OCI-LY1 (cell line): ENCODE measurements around the gene MTHFD1L.

Experiments used
- H2AFZ ChIP-seq: fragments of 200-600 bp; sonication (generic), shearing (Covaris generic); 2 replicates; pipeline ENCODE4 v1.6.0; 2014; ENCODE audit warnings: antibody characterized with exemption, mild to moderate bottlenecking, low read length
- H3F3A ChIP-seq: fragments of 200-600 bp; sonication (generic), shearing (Covaris generic); 2 replicates; pipeline ENCODE4 v1.6.0; 2014; ENCODE audit warnings: mild to moderate bottlenecking, antibody characterized with exemption, low read length, moderate library complexity; ENCODE audit not compliant: insufficient read depth
- H3K27ac ChIP-seq: fragments of 200-600 bp; sonication (generic); 2 replicates; pipeline ENCODE4 v1.5.1; 2014; ENCODE audit warnings: low read length, mixed run types, mild to moderate bottlenecking, low read depth; ENCODE audit not compliant: poor library complexity, severe bottlenecking
- H3K27me3 ChIP-seq: fragments of 200-600 bp; sonication (generic); 2 replicates; pipeline ENCODE4 v1.6.0; 2014; ENCODE audit warnings: antibody characterized with exemption, mild to moderate bottlenecking, low read length, moderate library complexity; ENCODE audit not compliant: insufficient read depth
- H3K36me3 ChIP-seq: fragments of 200-600 bp; sonication (generic); 2 replicates; pipeline ENCODE4 v1.6.1; 2014; ENCODE audit warnings: mild to moderate bottlenecking, antibody characterized with exemption, low read length, moderate library complexity, mixed read lengths; ENCODE audit not compliant: insufficient read depth
- H3K4me1 ChIP-seq: fragments of 200-600 bp; sonication (generic); 2 replicates; pipeline ENCODE4 v1.5.1; 2014; ENCODE audit warnings: mild to moderate bottlenecking, low read length, moderate library complexity; ENCODE audit not compliant: insufficient read depth, severe bottlenecking
- H3K4me2 ChIP-seq: fragments of 200-600 bp; sonication (generic), shearing (Covaris generic); 2 replicates; pipeline ENCODE4 v1.6.1; 2014; ENCODE audit warnings: low read length
- H3K4me3 ChIP-seq: fragments of 200-600 bp; sonication (generic); 2 replicates; pipeline ENCODE4 v1.5.1; 2014; ENCODE audit warnings: low read length, low read depth, mild to moderate bottlenecking, mixed read lengths; ENCODE audit not compliant: poor library complexity, severe bottlenecking
- H3K79me2 ChIP-seq: fragments of 200-600 bp; shearing (Covaris generic); 2 replicates; pipeline ENCODE4 v1.6.1; 2016; ENCODE audit warnings: mixed run types, low read length, mixed read lengths; ENCODE audit not compliant: insufficient read depth
- H3K9ac ChIP-seq: fragments of 200-600 bp; sonication (generic), shearing (Covaris generic); 2 replicates; pipeline ENCODE4 v1.6.1; 2014; ENCODE audit warnings: mild to moderate bottlenecking, low read length, mixed read lengths
- H3K9me2 ChIP-seq: fragments of 200-600 bp; sonication (generic), shearing (Covaris generic); 2 replicates; pipeline ENCODE4 v1.6.1; 2014; ENCODE audit warnings: low read depth, mild to moderate bottlenecking, low read length, mixed read lengths
- H3K9me3 ChIP-seq: fragments of 200-600 bp; shearing (Covaris generic); 2 replicates; pipeline ENCODE4 v1.6.1; 2014; ENCODE audit warnings: low read length, mixed read lengths
- H4K20me1 ChIP-seq: fragments of 200-600 bp; sonication (generic), shearing (Covaris generic); 2 replicates; pipeline ENCODE4 v1.6.0; 2016; ENCODE audit warnings: mild to moderate bottlenecking, low read length; ENCODE audit not compliant: insufficient read depth
- CTCF ChIP-seq: fragments of 200-600 bp; sonication (generic), shearing (Covaris generic); IDR thresholded peaks from 2 replicates; pipeline ENCODE4 v1.5.1; 2017; ENCODE audit warnings: mild to moderate bottlenecking, antibody characterized with exemption, low read length, moderate library complexity, mixed read lengths
- EZH2 ChIP-seq: fragments of 200-600 bp; sonication (generic), shearing (Covaris generic); IDR thresholded peaks from 2 replicates; pipeline ENCODE4 v1.8.0; 2017; ENCODE audit warnings: borderline replicate concordance, mixed run types, mild to moderate bottlenecking, antibody characterized with exemption, low read length, moderate library complexity, mixed read lengths

Gene MTHFD1L

GRCh38 chr6:151142676-151143075 lies 277.2 kb downstream of the MTHFD1L start:
- Histone ChIP-seq H3K9me3 (no peaks in the 10 kb centered on the region), H3K79me2 (no peaks in the 10 kb centered on the region), H2AFZ (no peak overlapping the region), H3K27me3 (no peaks in the 10 kb centered on the region; the same call in 1 of the 2 replicates), H4K20me1 (no peaks in the 10 kb centered on the region), H3K4me2 (no peak overlapping the region), H3K4me3 (no peak overlapping the region), H3K9me2 (no peaks in the 10 kb centered on the region), H3K27ac (no peak overlapping the region), H3F3A (no peaks in the 10 kb centered on the region), H3K9ac (no peak overlapping the region), H3K36me3 (no peaks in the 10 kb centered on the region), H3K4me1 (no peaks in the 10 kb centered on the region)
- TF ChIP-seq CTCF (no peak), EZH2 (no peak)

DNA sequence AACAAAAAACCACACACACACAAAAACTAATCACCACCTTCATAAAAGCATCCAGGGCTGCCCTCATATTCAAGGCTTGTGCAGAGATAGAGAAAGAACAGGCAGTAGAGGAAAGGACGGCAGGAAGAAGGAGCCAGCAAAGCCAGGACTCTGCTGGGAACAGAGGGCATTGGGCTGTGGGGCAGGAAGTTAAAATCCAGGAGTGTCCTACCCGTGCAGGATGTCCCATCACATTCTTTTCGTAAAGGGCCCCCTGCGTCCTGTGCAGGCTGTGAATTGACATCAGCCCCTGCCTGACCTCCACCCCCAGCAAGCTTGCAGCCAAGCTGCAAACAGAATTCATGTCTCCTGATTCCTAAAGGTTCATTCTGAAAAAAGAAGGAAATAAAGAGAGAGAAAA lies 277.8 kb downstream of the MTHFD1L start:
- Histone ChIP-seq H3K9me3 (no peaks in the 10 kb centered on the region), H3F3A (no peaks in the 10 kb centered on the region), H3K9ac (no peak overlapping the region), H3K27ac (no peak overlapping the region), H3K9me2 (no peaks in the 10 kb centered on the region), H3K79me2 (no peaks in the 10 kb centered on the region), H4K20me1 (no peaks in the 10 kb centered on the region), H3K27me3 (no peaks in the 10 kb centered on the region; the same call in 1 of the 2 replicates), H3K4me2 (no peak overlapping the region), H3K4me3 (no peak overlapping the region), H3K36me3 (no peaks in the 10 kb centered on the region), H2AFZ (no peak overlapping the region), H3K4me1 (no peaks in the 10 kb centered on the region)
- TF ChIP-seq CTCF (no peak), EZH2 (no peak)

GRCh38 chr6:151143806-151144205 lies 278.3 kb downstream of the MTHFD1L start:
- Histone ChIP-seq H2AFZ (no peak overlapping the region), H3K36me3 (no peaks in the 10 kb centered on the region), H3K9me2 (no peaks in the 10 kb centered on the region), H3K27me3 (no peaks in the 10 kb centered on the region; the same call in 1 of the 2 replicates), H3F3A (no peaks in the 10 kb centered on the region), H3K4me1 (no peaks in the 10 kb centered on the region), H3K9me3 (no peaks in the 10 kb centered on the region), H3K79me2 (no peaks in the 10 kb centered on the region), H3K27ac (no peak overlapping the region), H3K9ac (no peak overlapping the region), H4K20me1 (no peaks in the 10 kb centered on the region), H3K4me2 (no peak overlapping the region), H3K4me3 (no peak overlapping the region)
- TF ChIP-seq CTCF (no peak), EZH2 (no peak)
